Erythroblast (primary cell): ENCODE data around the gene GALNT10.

Source experiments
- GATA1 ChIP-seq: IDR thresholded peaks from 2 replicates; pipeline ENCODE4 v1.6.1; 2011; ENCODE audit warnings: low read depth, mild to moderate bottlenecking, control low read depth, low read length, moderate library complexity
- POLR2A ChIP-seq: IDR thresholded peaks from 2 replicates; pipeline ENCODE4 v1.6.1; 2011; ENCODE audit warnings: mild to moderate bottlenecking, low read length

DNA sequence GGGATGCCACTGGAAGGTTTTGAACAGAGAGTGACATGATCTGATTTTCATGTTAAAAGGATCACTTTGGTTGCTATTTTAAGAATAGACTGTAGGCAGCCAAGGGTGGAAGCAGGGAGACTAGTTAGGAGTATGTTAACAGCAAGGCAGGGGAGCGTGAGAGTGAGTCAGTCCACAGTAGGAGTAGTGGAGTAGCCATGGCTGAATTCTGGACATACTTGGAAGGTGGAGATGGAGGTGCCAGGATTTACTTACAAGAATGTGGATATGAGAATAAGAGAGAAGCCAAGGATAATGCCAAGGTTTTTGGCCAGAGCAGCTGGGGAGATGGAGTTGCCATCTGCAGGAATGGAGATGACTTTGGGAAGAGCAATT lies 118.8 kb downstream of the GALNT10 start:
- TF ChIP-seq POLR2A (no peak), GATA1 (no peak)
